ENCODE results near the gene ZNF532.

The ZNF532 gene

DNA sequence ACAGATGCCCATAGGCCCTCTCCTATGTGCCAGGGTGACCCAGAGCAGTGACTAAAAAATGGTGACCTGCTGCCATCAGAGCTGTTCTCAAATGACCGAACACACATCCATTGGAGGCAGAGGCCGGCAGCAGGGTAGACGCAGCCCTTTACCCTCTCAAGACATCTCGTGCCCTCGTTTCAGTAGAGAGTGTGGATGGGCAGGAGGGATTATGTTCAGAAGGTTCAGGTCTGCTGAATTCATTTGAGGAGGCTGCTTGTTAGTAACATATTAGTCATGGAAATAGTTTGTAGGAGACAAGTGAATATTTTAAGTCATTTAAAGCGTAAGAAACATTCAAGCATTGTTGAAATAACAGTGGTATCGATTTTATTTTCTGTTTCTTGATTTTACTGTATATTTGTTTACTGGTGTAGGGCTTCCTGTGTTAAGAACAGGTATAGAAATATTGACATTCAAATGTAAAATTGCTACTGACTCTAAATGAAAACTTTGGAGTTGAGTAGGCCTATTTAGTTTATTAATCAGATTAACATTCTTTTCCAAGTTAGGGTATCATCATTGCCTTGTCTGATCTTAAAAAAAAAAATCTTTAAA lies 82.6 kb downstream of the ZNF532 start:
- DNase-seq (ENCODE audit: low spot score) = no peak

DNA sequence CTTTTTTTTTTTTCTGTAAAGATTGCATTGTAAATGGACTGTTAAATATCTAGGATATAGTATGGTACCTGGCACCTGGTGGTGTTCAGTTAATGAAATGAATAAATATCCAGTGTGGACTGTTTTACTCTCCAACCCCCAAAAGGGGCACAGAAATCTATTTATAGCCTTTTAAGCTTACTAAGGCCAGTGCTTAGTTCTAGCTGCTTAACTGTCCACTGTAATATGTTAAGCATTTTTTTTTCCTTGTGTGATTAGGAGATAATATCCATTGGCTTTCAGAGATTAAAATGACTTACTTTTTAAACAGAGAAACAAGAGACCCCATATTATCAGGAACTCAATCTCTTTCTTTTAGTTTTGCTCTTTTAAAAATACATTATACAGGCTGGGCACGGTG lies 84.4 kb downstream of the ZNF532 start:
- DNase-seq (ENCODE audit: low spot score) = no peak

DNA sequence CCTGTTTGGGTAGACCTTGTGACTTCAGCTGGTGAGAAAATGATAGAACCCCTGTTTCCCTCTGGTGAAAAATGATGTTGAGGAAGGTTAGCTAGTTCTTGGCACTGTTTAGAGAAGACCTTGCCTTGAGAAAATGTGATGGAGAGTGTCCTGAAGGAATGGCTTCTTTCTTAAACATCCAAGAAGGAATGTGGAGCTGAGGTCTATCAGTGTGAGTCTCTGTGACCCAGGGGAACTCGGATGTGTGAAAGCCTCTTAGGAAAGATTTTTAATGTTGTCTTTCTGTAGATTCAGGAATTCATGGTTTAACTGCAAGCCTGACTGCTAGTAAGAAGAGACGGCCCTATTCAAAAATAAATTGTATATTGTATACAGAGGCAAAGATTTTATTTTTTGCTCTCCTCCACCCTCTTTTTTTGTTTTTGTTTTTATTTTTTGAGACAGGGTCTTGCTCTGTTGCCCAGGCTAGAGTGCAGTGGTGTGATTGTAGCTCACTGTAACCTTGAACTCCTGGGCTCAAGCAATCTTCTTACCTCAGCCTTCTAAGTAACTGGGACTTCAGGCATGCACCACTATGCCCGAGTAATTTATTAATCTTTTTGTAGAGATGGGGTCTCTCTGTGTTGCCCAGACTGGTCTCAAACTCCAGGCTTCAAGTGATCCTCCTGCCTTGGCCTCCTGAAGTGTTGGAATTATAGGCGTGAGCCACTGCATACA lies 87.5 kb downstream of the ZNF532 start:
- DNase-seq (ENCODE audit: low spot score) = no peak

DNA sequence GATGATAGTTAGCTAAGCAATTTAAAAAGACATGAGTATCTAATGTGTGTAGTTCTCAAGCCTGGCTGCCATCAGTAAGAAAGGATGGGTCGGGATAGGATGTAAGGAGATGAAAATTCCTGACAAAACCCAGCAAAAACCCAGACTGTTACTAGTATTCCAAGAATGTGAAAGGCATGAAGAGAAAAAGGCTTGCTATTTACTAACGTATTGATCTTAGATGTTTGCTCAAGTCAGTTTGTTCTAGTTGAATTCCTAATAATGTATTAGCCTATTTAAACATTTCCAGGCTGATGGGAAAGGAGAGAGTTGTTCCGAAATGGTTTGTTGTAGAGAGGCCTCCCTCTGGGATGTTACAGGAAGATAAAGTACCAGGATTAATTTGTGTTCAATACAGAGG lies 88.2 kb downstream of the ZNF532 start:
- DNase-seq (ENCODE audit: low spot score) = no peak

DNA sequence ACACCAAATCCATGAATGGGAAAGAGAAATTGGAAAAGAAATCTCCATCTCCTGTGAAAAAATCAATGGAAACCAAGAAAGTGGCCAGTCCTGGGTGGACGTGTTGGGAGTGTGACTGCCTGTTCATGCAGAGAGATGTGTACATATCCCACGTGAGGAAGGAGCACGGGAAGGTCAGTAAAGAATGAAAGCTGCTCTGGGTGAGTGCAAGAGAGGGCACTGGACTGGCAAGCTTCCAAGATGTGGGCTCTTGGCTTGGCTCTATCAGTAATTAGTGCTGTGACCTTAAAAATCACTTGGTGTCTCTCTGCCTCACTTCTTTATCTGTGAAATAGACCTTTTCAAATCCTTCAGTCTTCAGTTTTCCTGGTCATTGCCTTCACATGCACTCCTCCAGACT lies 89.0 kb downstream of the ZNF532 start:
- no peak for DNase-seq (ENCODE audit: low spot score)

DNA sequence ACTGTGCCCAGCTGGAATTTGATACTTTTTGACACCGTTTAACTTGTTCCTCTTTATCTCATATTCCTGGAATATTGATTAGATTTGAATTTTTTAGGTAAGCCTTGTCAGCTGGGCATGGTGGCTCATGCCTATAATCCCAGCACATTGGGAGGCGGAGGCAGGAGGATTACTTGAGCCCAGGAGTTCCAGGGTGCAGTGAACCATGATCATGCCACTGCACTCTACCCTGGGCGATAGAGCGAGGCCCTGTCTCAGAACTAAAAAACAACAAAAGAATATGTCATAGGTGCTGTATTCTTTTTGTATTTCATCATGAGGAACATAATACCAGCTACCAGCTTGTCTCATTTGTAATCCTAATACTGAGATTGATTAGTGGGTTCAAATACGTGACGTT lies 90.3 kb downstream of the ZNF532 start:
- no peak for DNase-seq (ENCODE audit: low spot score)

DNA sequence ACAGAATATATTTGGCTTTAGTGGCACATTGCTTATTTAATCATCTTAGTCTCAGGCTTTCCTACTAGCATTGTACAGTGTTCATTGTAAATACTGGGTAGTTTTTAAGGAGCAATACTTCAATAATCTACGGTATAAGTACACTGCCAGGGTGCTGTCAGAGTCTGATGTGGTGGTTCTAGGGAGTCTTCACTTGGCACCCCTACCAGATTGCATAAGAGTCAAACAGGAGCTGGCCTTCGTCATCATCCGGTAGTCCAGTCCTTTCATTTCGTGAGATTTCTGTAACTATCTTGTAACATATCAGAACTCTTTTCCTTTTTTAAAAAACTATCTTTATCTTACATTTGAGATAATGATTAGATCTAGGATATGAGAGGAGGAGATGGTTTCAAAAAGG lies 91.1 kb downstream of the ZNF532 start:
- DNase-seq (ENCODE audit: low spot score) = no peak

DNA sequence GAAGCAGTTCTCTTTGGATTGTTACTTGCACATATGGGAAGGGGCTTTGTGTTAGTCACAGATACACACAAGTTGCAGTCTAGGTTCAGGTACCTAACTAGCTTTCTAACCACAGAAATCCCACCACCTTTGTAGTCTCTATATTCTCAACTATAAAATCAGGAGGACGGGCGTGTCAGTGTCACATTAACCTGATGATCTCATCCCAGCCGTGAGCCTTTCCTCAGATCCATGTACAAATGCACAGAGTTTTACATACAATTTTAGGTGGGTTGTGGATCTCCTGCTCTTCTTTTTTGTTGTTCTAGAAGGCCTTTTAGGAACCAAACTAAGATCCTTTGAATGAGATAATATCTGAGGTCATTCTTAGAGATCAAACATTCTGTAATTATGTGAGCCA lies 94.0 kb downstream of the ZNF532 start:
- no peak for DNase-seq (ENCODE audit: low spot score)

DNA sequence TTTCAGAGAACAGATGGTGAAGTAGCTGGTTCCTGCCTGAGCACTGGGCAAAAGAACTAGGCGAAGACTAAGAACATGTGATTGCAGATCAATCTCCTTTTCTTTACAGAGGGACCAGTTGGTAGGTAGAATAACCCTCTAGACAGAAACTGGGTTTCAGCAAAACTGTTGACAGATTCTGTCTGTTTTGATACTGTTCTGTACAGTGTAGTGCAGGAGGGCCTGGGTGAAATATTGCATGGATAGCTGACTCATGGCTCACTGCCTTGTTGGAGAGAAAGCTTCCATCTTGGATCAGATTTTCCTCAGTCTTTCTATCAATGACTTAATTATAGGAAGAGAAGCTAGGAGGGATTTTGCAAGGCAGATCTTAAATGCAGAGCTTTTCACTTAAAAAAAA lies 95.8 kb downstream of the ZNF532 start:
- no peak for DNase-seq (ENCODE audit: low spot score)

DNA sequence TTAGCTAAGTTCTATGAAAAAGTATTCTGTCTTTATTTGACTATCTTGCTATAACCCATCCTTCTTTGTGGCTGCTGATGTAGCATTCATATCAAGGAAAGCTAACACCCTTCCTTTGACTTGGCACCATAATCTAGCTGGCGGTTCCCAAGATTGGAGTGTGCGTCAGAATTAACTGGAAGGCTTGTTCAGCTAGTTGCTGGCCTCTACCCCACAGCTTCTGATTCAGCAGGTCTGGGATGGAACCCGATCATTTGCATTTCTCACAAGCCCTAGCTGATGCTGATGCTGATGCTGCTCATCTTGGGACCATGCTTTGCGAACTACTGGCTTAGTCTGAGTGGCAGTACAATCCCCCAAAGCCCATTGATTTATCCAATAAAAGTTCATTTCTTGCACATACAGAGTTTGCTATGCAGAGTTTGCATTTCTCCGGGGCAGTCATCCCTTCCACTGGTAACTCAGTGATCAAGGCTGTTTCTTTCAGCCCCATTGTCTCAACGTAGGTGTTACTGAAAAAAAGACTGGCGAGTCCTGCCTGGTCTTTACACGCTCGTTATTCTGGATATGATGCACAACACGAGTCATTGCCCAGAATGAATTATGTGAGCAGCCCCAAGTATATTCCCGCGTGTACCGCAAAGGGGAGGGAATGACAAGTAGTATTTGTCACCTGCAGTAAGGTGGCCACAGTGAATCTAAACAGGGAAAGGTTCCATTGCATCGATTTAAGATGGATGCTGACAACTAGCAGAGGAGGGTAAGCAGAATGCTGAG lies 96.5 kb downstream of the ZNF532 start:
- DNase-seq (ENCODE audit: low spot score) = no peak

DNA sequence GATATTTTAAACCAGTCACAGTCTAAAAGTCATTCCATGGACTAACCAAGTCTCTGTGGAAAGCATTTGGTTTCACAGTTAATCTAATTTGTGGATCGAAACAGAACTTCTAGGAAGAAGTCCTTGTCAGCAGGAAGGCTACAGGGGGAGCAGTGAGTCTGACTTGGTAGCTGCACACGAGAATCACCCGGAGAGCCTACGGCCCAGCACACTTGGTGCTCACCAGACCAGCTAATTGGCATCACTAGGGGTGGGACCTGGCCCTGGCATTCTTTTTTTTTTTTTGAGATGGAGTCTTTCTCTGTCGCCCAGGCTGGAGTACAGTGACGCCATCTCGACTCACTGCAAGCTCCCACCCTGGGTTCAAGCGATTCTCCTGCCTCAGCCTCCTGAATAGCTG lies 97.7 kb downstream of the ZNF532 start:
- no peak for DNase-seq (ENCODE audit: low spot score)

DNA sequence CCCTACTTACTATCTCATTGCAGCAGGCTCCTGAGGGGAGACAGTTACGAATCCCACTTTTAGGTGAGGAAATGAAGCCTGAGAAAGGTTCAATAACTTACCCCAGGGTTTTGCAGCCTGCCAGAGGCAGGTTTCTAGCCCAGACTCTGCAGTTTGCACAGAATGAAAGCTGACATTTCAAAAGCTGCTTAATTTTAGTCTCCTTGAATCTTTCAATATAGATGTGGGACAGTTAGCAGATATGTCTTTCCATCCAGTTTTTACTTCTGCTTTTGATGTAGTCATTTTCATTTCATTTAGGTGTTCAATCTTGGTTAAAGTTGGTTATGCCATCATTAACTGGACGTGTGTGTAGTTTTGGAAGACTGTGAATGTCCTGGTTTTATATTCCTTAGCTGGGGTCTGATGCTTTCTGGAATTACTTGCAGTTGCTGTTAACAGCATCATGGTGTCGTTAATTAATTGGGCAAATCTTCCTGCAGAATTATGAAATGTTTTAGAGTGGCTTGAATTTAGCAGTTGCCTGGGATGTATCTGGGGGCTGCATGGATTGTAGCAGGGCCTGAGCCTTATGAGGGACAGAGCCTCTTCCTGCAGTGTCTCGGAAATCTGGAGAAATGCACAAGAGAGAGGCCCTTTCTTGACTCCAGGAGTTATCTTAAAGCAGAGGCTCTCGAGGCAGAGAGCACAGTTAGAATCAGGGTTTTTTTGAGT lies 100.8 kb downstream of the ZNF532 start:
- no peak for DNase-seq (ENCODE audit: low spot score)

DNA sequence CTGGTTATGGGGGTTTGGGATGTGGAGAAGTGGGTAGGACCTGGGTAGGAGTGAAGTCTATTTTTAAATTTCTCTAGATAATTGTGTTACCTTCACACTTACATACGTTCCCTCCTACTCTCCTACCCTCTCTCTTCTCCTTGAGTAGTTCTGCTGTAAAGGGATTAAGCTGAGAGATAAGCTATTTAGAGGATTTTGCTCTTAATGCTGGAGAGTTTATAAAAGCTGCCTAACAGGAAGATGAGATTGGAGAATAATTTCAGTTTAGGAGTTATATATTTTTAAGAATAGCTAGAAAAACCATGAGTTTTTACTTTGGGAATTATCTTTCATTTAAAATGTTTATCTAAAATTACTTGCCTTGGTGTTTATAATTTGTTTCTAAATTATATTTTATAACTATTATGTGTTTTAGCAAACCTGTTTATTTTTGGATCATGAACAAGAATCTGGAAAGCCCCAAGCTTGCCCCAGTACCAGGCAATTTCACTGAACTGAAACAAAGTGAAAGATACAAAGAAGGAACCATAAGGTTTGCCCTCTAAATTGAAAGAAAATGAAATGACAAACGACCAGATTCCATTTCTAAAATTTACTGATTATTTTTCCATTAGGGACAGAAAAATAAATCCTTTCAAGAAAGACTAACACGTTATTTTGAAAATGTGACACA lies 101.5 kb downstream of the ZNF532 start:
- DNase-seq (ENCODE audit: low spot score) = no peak

DNA sequence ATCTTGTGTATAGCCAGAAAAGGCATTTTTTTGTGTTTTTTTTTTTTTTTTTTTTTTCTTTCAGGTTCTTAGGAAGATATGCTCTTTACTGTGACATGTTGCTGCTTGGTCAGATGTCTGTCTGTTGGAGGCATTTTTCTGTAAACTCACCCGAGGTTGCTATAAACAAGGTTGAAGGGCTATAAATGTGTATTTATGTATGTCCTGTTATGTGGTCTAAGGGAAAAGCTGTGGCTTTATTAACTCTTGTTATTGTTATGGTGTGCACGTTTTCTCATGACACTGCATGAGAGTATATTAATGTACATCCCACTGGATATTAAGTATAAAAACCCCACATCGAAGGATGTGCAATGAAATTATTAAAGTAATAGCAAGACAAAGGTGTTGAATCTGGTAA lies 102.0 kb downstream of the ZNF532 start:
- no peak for DNase-seq (ENCODE audit: low spot score)

DNA sequence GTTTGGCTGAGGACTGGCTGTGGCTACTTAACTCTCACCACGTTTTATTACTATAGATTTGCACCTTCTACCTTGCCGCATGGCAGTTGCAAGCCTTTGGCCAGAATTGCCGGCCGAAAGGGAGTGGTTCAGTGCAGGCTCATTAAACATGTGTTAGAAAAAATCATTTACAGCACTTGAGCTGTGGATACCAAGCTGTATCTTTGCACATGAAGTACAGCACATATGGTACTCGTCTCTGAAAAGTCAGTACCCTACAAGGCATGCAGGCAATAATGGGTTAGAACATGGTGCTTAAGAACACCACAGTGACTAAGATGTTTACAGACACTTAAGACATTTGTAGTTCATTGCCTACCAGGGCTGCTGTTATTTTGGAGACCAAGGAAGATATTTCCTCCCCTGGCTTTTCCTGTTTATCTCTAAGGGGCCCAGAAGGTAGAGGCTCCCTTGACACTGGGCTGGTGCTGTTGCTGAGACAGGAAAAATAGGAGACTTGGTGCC lies 103.1 kb downstream of the ZNF532 start:
- no peak for DNase-seq (ENCODE audit: low spot score)

DNA sequence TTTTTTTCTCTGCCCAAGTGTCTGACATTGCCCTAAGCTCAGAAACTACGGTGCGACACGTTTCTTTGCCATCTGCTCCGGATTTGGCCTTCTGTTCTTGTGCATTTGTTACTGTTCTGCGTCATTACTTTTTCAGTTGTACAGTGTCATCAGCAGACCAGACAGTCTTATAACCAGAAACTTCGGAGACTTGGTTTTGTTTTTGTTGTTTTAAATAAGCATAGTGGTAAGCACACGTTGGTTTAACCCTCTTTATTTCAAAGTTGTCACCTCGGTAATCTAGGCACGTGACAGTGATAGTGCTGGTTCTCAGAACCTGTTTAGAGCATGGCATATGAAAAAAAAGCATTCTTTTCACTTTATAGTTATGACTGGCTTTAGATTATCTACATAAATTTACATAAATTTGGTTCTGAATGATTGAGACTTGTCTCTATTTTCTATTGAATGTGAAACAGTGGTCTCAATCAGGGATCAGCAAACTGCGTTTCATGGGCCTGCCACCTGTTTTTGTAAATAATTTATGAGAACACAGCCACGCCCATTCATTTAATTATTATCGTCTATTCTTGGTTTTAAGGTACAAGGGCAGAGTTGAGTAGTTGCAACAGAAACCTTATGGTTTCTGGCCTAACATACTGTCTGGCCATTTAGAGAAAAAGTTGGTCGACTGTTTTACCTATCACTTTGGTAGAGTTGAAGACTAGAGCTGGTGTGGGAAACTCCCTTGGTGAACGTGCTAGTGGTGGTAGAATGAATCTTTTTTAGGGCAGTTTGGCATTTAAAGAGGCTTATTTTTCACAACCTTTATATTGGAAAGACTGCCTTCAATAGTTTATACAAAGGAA lies 106.5 kb downstream of the ZNF532 start:
- no peak for DNase-seq (ENCODE audit: low spot score)

DNA sequence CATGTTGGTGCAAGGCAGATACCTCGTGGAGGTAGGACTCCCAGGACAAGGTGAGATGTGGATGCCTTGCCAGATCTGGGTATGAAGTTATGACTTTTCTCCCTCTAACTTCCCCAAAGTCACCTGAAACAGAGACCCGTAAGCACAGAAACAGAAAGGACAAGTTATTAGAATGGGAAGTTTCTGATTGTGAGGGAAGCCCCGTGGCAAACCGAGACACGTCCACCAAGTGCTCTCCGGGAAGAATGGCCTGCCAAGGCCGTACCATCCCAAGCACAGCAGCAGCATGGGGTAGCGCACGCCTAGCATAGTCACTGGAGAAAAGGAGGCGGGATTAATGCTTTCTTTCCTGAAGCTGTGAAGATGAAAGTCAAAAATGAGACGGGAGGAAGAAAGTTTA lies 110.6 kb downstream of the ZNF532 start:
- no peak for DNase-seq (ENCODE audit: low spot score)

DNA sequence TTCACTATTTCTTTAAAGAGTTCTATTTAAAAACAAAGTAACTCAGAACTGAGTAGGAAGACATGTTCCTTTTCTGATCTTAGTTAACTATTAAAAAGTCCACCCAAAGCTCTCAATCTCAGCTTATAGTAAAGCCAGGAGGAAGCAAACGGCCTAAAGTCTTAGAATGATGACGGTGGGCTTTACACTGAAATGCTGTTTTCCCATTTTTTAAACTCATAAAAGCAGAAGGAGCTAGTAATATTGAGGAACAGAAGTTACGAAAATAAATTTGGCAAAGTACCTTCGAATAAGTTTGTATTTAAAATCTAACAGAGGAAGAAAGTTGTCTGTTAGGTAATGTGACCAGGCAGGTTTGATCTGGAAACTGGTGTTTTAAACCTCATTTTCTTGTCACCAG lies 111.1 kb downstream of the ZNF532 start:
- no peak for DNase-seq (ENCODE audit: low spot score)

DNA sequence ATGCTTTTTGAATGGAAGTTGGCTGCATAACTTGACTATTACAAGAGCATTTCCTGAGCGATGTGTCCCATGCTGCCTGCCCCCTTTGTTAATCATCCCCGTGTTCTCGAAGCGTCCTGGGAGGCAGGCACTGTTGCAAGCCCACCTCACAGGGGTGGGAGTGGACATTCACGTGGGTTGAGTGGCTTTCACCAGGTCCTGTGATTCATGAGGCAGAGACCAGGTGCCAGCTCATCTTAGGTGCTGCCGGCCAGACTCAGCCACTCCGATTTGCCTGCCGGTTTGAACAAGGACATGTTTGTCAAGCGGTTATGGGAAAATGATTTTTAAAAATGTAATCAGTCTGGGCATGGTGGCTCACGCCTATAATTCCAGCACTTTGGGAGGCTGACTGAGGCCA lies 112.5 kb downstream of the ZNF532 start:
- no peak for DNase-seq (ENCODE audit: low spot score)

DNA sequence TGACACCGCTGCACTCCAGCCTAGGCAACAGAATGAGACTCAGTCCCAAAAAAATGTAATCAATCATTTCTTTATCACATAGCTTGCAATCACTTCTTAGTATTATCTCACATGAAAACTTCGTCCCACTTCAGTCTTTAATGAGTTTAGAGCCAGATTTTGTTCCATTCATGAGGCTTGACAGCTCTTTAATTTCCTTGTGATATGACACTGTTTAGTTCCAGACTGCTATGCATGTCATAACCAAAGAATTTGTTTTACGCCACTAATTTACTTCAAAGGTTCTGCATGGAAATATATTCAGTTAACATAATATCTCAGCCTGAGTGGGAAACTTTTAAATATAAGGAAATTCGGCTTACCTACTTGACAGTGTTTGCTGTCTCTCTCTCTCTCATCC lies 113.1 kb downstream of the ZNF532 start:
- DNase-seq (ENCODE audit: low spot score) = no peak

DNA sequence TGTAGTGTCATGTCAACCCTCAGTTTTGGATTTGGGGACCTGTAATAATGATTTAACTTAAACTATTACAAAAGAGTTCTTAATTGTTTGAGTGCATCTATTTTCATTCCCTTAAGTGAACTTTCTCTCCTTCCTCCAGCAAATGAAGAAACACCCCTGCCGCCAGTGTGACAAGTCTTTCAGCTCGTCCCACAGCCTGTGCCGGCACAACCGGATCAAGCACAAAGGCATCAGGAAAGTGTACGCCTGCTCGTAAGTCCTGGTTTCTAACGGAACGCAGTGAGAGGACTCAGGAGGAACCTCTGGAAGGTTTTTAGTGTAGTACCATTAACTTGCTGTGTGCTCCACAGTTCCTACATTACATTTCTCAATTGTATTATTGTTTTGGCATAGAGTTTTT lies 114.2 kb downstream of the ZNF532 start:
- no peak for DNase-seq (ENCODE audit: low spot score)

Data from hematopoietic multipotent progenitor cell treated with erythropoietin and hydrocortisone succinate and interleukin-3 and kit ligand, for 17 days (in vitro differentiated cells).